Glutamatergic neuron (in vitro differentiated cells): ENCODE data around the gene AP5Z1. TPM values are rescaled to one million over a fixed set of nuclear protein-coding genes. Genes with fewer than 3 reads are reported as not detected.

Experiments used
- DNase-seq: peaks from one replicate; pipeline ENCODE4 v3.0.0; 2022
- H3K27ac Mint-ChIP-seq: one replicate; pipeline ENCODE4 v1.8.0; 2020; ENCODE audit warnings: mild to moderate bottlenecking, mixed read lengths, inconsistent platforms; ENCODE audit not compliant: unreplicated experiment
- H3K27me3 Mint-ChIP-seq: one replicate; pipeline ENCODE4 v1.8.0; 2020; ENCODE audit warnings: mild to moderate bottlenecking, moderate library complexity, mixed read lengths, inconsistent platforms; ENCODE audit not compliant: unreplicated experiment
- H3K36me3 Mint-ChIP-seq: one replicate; pipeline ENCODE4 v1.8.0; 2020; ENCODE audit warnings: mild to moderate bottlenecking, mixed read lengths, inconsistent platforms; ENCODE audit not compliant: unreplicated experiment
- H3K4me1 Mint-ChIP-seq: one replicate; pipeline ENCODE4 v1.8.0; 2020; ENCODE audit warnings: mild to moderate bottlenecking, low read depth, mixed read lengths, inconsistent platforms; ENCODE audit not compliant: unreplicated experiment
- H3K4me3 Mint-ChIP-seq: one replicate; pipeline ENCODE4 v1.8.0; 2020; ENCODE audit warnings: mild to moderate bottlenecking, mixed read lengths, inconsistent platforms; ENCODE audit not compliant: unreplicated experiment
- H3K9me3 Mint-ChIP-seq: one replicate; pipeline ENCODE4 v1.8.0; 2020; ENCODE audit warnings: mild to moderate bottlenecking, moderate library complexity, mixed read lengths, inconsistent platforms; ENCODE audit not compliant: unreplicated experiment
- CTCF ChIP-seq: fragments of 200-600 bp; sonication (generic); IDR thresholded peaks from one replicate; pipeline ENCODE4 v1.5.0; 2021; ENCODE audit not compliant: partially characterized antibody, unreplicated experiment
- total RNA-seq: library from RNA; stranded (reverse); fragmentation: NEBNext Ultra II Directional; extraction: Animal tissue kit (Norgen Biotek cat#: 25700); gene quantifications from one replicate; pipeline ENCODE4 v1.2.1, GENCODE V29; 2021; ENCODE audit not compliant: unreplicated experiment

AP5Z1 gene
- total RNA-seq, 1 donor from 2014 or later: 49.8 TPM

GRCh38 chr7:4734587-4735345 is 40.7 kb upstream of the AP5Z1 start:
- peaks cover 8% of the 10 kb centered on the region for H3K9me3 Mint-ChIP-seq
- no peaks in the 10 kb centered on the region for H3K36me3 Mint-ChIP-seq
- H3K27me3 Mint-ChIP-seq: peaks cover 6% of the 10 kb centered on the region
- no peak overlapping the region for H3K27ac Mint-ChIP-seq
- no peak for TF ChIP-seq CTCF
- H3K4me3 Mint-ChIP-seq: no peak overlapping the region
- peaks cover 15% of the 10 kb centered on the region for H3K4me1 Mint-ChIP-seq
- no peak for DNase-seq

GRCh38 chr7:4737300-4737699 is 38.1 kb upstream of the AP5Z1 start:
- peaks cover 6% of the 10 kb centered on the region for H3K27me3 Mint-ChIP-seq
- no peak overlapping the region for H3K4me3 Mint-ChIP-seq
- H3K9me3 Mint-ChIP-seq: peaks cover 4% of the 10 kb centered on the region
- no peak for DNase-seq
- H3K4me1 Mint-ChIP-seq: peaks cover 18% of the 10 kb centered on the region
- H3K36me3 Mint-ChIP-seq: no peaks in the 10 kb centered on the region
- TF ChIP-seq CTCF: no peak
- H3K27ac Mint-ChIP-seq: peak overlapping the region; percentile 5

GRCh38 chr7:4738711-4739527 is 36.5 kb upstream of the AP5Z1 start:
- Mint-ChIP-seq H3K36me3 (no peaks in the 10 kb centered on the region), H3K4me1 (peaks cover 19% of the 10 kb centered on the region), H3K4me3 (no peak overlapping the region), H3K27me3 (peaks cover 6% of the 10 kb centered on the region), H3K9me3 (peaks cover 2% of the 10 kb centered on the region), H3K27ac (peak overlapping the region; percentile 13)
- DNase-seq: no peak
- no peak for TF ChIP-seq CTCF

GRCh38 chr7:4739528-4739992 is 35.9 kb upstream of the AP5Z1 start:
- H3K36me3 Mint-ChIP-seq: no peaks in the 10 kb centered on the region
- H3K9me3 Mint-ChIP-seq: peaks cover 2% of the 10 kb centered on the region
- no peak for DNase-seq
- H3K4me1 Mint-ChIP-seq: peaks cover 24% of the 10 kb centered on the region
- H3K27ac Mint-ChIP-seq: peak overlapping the region; percentile 13
- H3K4me3 Mint-ChIP-seq: no peak overlapping the region
- no peak for TF ChIP-seq CTCF
- H3K27me3 Mint-ChIP-seq: peaks cover 6% of the 10 kb centered on the region
